ENCODE data around the gene FOXP1. TPM values are rescaled to one million over a fixed set of nuclear protein-coding genes. Genes with fewer than 3 reads are reported as not detected.

The FOXP1 gene
- total and polyA plus RNA-seq, 4 donors = 4.9 to 35.4 (median 32.0) TPM

GRCh38 chr3:71152039-71152891 lies 431.3 kb downstream of the FOXP1 start:
- Histone ChIP-seq H3K36me3 (ENCODE audit: control insufficient read depth in 4 of 4, insufficient read depth in 3 of 4, low read depth in 1 of 4, low read length in 3 of 4) (no peaks in the 10 kb centered on the region), H3K9me3 (ENCODE audit: control insufficient read depth in 4 of 4, low read length in 3 of 4) (no peaks in the 10 kb centered on the region), H3K9ac (ENCODE audit: low read depth in 1 of 2, low read length in 2 of 2) (peak overlapping the region in 1 of 2 donors; percentile 30), H3K27ac (ENCODE audit: low read depth in 1 of 2, low read length in 2 of 2) (peak overlapping the region; percentile 69 to 80), H3K27me3 (ENCODE audit: control insufficient read depth in 4 of 4, insufficient read depth in 4 of 4, low read length in 3 of 4) (no peaks in the 10 kb centered on the region), H3K4me3 (ENCODE audit: low read depth in 1 of 3, low read length in 3 of 3) (no peak overlapping the region), H3K4me1 (ENCODE audit: control insufficient read depth in 4 of 4, insufficient read depth in 4 of 4, low read length in 3 of 4) (peaks cover 5 to 11% (median 8%) of the 10 kb centered on the region in 4 donors)
- TF ChIP-seq RXRA (IDR thresholded peaks at IDR 0.05) (no peak), FOXA2 (IDR thresholded peaks at IDR 0.05) (no peak), YY1 (IDR thresholded peaks at IDR 0.05) (no peak), EGR1 (IDR thresholded peaks at IDR 0.05; ENCODE audit: low read depth in 2 of 2) (no peak), CTCF (IDR thresholded peaks at IDR 0.05; ENCODE audit: low read depth, low read length, missing input control) (no peak), RAD21 (IDR thresholded peaks at IDR 0.05) (no peak), NR2F2 (IDR thresholded peaks at IDR 0.05) (no peak), FOXA1 (IDR thresholded peaks at IDR 0.05) (no peak), MAX (IDR thresholded peaks at IDR 0.05) (no peak), GABPA (IDR thresholded peaks at IDR 0.05 in 1 of 2, conservative IDR thresholded peaks at IDR 0.05 in 1 of 2) (no peak), JUND (IDR thresholded peaks at IDR 0.05) (no peak), ZBTB33 (IDR thresholded peaks at IDR 0.05) (no peak), TAF1 (conservative IDR thresholded peaks at IDR 0.05) (no peak), HNF4A (conservative IDR thresholded peaks at IDR 0.05) (no peak), HNF4G (IDR thresholded peaks at IDR 0.05) (no peak), SP1 (IDR thresholded peaks at IDR 0.05) (no peak), ATF3 (IDR thresholded peaks at IDR 0.05) (no peak), REST (IDR thresholded peaks at IDR 0.05) (no peak)
- 70% methylated on average over 4 of the region's 4 CpGs for WGBS
- no peak for DNase-seq (ENCODE audit: low spot score)
